ENCODE results near the gene CCDC88A. TPM values are rescaled to one million over a fixed set of nuclear protein-coding genes. Genes with fewer than 3 reads are reported as not detected.
"Not testable (repeated sequence)": the region's sequence is repeated elsewhere in the genome, so short reads cannot be mapped to it uniquely, and the experiment has no call there.

The CCDC88A gene
- total RNA-seq, 1 donor from 2014 or later: 15.8 TPM

DNA sequence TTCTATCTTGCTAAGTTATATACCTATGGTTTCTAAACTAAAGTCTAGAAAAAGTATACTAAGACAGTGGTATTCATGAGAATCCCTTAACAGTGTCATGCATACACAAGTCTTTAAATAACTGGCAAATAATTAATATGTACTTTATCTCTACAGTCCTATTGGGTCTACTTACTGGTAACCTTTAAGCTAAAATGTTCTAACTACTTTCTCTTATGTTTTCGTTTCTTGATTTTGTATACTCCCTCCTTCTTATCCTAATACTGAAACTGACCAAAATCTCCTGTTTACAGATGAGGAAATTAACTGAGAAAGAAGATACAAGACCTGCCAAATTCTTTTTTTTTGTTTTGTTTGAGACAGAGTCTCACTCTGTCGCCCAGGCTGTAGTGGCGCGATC, 74.6 kb downstream of the CCDC88A start:
- ATAC-seq (no peak), DNase-seq (no peak)
- intact Hi-C loops (cut with micrococcal nuclease): no loop called here

- intact Hi-C loops (cut with micrococcal nuclease): no loop called here
- DNase-seq (no peak), ATAC-seq (no peak)
Observed at GRCh38 chr2:55338268-55338667, 81.4 kb downstream of the CCDC88A start.

DNA sequence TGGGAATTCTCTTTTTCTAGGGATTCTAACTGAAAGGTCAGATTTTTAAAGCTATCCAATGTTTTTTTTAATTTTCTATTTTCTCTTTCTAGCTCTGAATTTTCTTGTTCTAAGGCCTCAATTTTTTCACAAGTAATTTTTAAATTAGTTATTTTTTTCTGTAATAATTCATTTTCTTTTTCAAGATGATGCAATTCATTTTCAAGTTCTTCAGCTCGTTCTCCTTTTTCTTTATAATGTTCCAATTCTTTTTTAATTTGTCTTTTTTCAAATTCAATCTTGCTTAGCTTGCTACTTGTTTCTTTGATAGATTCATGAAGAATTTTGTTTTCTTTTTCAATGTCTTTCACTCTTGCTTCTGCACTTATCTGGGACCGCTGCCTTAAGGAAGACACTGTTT, 84.9 kb downstream of the CCDC88A start:
- ATAC-seq: no peak
- intact Hi-C loops (cut with micrococcal nuclease): no loop called here
- no peak for DNase-seq

DNA sequence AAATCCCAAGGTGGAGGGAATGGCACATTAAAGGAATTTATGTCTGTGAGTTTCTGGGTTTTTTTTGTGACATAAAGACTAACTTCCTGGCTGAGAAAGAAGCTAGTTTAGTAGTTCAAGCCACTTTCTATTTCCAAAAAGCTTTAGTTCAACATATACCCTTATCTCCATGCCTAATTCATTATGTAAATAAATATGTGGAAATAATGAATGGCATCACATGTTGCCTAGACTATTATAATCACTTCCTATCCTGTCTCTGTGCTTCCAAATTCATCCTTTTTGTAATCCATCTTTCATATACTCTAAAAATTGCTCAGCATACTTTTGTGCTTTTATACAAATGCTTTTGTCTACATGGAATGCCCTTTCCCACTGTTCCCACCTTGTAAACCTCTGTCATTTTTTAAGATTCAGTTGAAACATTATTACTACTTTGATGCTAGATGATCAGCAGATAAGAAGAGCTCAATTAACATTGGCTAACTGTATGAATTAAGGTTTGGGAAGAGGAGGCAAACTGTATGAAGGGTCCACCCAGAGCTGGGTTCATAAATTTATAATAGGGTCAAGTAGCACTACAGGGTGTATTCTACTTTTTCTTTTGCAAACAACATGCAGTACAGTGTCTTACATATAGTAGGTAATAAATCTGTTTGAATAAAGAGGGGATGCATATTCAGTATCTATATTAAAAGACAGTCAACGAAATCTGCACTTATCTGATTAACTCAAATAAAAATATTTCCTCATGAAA, 88.9 kb downstream of the CCDC88A start:
- ATAC-seq (no peak), DNase-seq (no peak)
- intact Hi-C loops (cut with micrococcal nuclease): no loop called here

DNA sequence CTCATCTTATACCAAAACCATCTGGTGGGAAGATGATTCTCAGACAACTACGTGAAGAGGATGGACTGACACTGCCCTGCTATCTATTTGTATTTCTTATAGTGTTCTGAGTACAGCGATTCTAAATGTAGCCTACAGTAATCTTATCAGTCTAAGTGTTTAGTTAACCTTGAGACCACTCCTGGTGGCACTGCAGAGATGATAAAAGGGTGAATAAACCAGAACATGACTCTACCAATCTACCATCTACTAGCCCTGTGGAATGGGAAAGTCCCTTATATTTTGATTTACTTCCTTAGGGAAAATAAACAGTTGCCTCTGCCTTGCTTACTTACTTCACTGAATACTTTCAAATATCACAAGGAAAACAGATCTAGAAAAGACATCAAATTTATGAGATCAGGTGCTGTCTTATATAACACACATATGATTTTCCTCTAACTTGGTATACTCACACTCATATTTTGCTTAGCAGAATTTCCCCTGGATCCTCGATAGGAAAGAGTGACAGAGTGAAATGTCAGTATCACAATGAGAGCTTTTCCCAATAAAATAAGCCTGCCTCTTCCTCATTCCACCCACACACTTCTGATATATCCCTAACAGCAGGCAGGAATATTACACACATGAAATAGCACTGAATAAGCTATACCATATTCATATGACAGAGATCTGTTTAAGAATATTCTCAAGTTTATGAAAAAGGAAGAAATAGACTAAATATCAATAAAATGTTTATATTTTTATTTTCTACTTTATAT, 92.0 kb downstream of the CCDC88A start:
- ATAC-seq (no peak), DNase-seq (no peak)
- intact Hi-C loops (cut with micrococcal nuclease): no loop called here

DNA sequence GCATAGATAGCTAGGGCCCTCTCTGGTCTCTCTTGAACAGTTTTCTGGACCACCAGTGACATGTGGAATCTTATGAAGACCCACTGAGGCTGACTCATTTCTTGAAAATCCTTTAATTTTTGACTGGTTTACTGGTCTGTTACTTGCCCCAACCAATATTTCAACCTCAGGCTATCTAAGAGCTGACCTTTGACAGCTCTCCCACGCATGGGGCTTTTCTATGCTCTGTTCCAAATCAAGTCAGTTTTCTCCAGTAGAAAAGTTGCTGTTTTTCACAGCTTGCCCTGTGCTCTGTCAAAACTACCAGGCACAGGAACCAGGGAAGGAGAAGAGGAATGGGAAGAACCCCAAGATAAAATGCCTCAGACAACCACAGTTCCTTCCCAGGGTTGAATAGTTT, 104.7 kb downstream of the CCDC88A start:
- intact Hi-C loops (cut with micrococcal nuclease): no loop called here
- no peak for ATAC-seq
- no peak for DNase-seq

DNA sequence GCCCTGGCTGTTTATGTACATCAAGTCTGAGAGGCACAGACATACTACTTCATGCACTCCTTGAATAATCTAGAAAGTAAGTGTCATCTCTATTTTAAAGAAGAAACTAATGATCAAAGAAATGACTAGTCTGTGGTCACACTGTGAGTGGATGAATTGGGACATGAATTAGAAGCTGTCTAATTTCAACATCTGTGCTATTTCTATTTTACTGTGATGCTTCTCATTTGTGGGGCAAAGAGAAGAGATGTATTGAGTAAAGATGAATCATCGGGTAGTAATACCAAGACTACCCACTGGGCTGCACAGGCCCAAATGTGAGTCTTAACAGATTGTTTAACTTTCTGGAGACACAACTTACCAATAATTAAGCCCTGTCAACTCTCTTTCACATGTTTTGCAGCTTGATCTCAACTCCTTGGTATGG, 108.2 kb downstream of the CCDC88A start:
- intact Hi-C loops (cut with micrococcal nuclease): no loop called here
- ATAC-seq (no peak), DNase-seq (no peak)

DNA sequence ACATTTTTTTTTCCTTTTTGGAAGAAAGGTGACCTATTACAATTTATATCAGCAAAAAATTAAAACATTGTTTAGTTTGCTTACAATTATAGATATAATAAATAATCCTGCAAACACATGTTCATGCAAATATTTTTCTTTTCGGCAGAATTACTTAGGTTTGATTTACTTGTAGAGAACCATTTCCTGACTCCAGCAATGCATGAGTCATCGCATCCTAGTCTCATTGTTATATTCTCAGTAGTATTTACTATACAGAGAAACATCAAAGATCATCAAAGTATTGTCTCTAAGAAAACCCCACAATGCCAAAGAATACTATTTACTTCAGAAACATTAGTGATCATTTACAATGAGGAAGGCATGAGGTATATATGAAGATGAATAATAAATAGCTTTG, 110.2 kb downstream of the CCDC88A start:
- intact Hi-C loops (cut with micrococcal nuclease): no loop called here

GRCh38 chr2:55302241-55302640, 117.4 kb downstream of the CCDC88A start:
- intact Hi-C loops (cut with micrococcal nuclease): no loop called here
- DNase-seq: no peak
- no peak for ATAC-seq

More for the DNA sequence above, 110.2 kb downstream of the CCDC88A start:
- ATAC-seq (no peak), DNase-seq (no peak)

DNA sequence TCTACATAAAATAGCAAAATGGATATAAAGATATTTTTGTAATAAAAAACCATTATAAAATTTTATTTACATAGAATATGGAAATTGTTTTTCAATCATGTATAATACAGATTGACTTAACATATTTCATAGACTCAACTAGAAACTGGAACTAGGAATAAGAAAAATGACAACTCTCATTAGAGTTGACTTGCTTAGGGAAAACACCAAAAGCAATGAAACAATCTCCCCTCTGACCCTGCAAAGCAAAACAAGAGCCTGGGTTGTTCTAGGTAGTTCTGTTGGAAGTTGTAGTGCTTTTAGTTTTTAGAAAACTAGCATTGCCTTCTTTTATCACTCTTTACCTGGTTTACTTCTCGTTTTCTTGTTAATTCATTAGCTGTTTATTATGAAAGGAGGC, 118.4 kb downstream of the CCDC88A start:
- no peak for DNase-seq
- intact Hi-C loops (cut with micrococcal nuclease): no loop called here
- no peak for ATAC-seq

DNA sequence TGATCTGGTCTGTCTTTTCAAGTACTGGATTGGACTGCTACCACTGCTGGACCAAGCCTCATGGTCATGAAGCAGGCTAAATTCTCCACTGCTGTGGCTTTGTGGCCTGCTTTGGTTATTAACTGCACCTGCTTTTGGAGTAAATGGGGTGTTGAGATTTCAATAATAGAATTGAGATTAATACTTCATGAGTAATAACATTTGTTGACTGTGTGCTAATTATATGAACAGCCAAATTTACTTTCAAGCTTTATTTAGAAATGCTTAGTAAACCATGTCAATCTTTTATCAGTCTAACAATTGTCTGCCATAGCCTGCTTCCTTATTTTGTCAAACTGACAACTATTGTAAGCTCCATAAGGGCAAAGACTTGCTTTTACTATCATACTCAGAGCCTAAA, 123.3 kb downstream of the CCDC88A start:
- ATAC-seq: peak; percentile 22
- DNase-seq: no peak
- intact Hi-C loops (cut with micrococcal nuclease): no loop called here

GRCh38 chr2:55283083-55283482, 136.6 kb downstream of the CCDC88A start:
- DNase-seq (no peak), ATAC-seq (no peak)
- intact Hi-C loops (cut with micrococcal nuclease): no loop called here

DNA sequence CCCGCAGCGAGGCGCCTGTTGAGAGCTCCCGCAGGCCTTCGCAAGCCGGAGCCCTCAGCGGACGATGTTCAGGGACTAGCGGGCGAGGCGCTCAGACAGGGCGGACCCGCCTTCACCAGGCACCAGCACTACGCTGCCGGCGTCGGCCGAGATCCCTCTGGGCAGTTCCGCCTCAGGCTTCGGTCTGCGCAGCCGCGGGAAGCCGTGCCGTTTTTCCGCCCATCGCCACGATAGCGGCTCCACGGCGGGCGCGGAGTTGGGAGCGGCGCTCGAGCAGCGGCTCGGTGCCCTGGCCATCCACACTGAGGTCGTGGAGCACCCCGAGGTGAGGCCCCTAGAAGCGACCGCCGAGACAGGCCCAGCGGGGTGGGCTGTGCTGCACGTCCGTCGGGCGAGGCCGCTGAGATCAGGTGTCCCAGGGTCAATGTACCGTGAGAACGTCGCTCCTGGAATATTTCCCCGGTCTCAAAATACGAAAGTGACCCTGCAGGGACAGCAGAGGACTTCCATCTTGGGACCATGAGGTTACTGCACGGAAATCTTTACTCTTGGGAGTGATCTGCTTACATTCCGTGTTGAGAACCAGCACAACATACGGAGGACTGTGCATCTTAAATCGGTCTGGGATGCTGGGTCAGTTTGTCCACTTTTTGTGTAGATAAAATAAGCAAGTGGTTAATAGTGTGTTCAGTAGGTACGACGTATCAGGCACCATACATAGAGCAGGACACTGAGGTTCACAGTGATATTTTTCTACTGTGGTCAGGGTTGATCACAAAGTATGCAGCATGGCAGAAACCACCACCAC, 137.3 kb downstream of the CCDC88A start:
- ATAC-seq: peak; percentile 98
- intact Hi-C loops (cut with micrococcal nuclease): no loop called here

DNA sequence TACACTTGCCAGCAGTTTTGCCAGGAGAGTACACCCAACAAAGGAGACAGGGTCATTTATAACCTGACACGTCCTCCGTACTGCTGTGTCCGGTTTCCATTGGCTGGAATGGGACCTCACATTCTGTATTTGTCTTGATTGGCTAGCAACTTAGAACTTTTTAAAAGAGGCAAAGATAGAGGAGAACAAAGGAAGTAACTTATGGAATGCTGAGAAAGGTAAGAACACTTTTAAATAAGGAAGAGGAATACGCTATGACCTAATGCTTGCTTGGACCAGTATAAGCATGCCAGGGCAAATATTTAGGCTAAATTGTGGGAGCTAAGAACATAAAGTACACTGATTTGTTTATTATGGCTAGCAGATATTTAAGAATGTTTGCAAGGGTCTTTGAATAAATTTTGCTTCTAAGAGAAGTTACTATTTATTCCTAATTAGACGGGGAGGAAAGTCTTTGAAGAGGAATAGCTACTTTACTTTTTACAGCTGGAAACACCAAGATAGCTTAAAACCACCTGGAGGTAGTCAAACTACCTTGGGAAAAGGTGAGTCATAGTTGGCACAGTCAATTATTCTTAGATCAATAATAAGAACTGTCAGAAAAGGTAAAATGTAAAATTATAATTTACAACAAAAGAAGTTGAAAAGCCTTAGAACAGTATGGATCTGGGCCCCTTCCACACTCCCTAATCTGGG, 138.7 kb downstream of the CCDC88A start:
- DNase-seq; ATAC-seq; intact Hi-C loops (cut with micrococcal nuclease): not testable (repeated sequence)

More for the DNA sequence above, 137.3 kb downstream of the CCDC88A start:
- DNase-seq: peak; percentile 96

DNA sequence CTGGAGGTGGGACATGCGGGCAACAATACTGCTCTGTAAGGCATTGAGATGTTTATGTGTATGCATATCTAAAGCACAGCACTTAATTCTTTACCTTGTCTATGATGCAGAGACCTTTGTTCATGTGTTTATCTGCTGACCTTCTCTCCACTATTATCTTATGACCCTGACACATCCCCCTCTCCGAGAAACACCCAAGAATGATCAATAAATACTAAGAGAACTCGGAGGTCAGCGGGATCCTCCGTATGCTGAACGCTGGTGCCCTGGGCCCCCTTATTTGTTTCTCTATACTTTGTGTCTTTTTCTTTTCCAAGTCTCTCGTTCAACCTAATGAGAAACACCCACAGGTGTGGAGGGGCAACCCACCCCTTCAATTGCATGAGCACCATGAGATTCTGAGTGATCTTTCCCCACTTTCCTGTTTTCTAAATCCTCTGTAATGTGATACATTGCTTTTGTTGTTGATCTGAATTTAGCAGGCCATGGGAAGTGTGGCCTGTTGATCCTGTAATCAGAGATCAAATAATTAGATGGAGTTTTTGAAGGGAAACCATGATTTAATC, 139.7 kb downstream of the CCDC88A start:
- DNase-seq; intact Hi-C loops (cut with micrococcal nuclease); ATAC-seq: not testable (repeated sequence)

GRCh38 chr2:55279214-55279835, 140.3 kb downstream of the CCDC88A start:
- intact Hi-C loops (cut with micrococcal nuclease); ATAC-seq: not testable (repeated sequence)

GRCh38 chr2:55277310-55277709, 142.3 kb downstream of the CCDC88A start:
- DNase-seq (no peak), ATAC-seq (no peak)
- intact Hi-C loops (cut with micrococcal nuclease): no loop called here

More at GRCh38 chr2:55279214-55279835, 140.3 kb downstream of the CCDC88A start:
- not testable (repeated sequence) for DNase-seq

DNA sequence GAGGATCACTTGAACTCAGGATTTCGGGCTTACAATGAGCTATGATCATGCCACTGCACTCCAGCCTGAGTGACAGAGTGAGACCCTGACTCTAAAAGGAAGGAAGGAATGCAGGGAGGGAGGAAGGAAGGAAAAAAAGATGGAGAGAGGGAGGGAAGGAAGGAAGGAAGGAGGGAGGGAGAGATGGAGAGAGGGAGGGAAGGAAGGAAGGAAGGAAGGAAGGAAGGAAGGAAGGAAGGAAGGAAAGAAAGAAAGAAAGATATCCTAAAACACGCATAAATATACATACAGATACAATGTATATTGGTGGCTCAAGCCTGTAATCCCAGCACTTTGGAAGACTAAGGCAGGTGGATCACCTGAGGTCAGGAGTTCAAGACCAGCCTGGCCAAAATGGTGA, 145.3 kb downstream of the CCDC88A start:
- ATAC-seq; intact Hi-C loops (cut with micrococcal nuclease); DNase-seq: not testable (repeated sequence)

Measured in left ventricle myocardium superior (tissue), 1 donor.